ACHN (cell line): ENCODE measurements around the gene SLIT1.
"Not testable (repeated sequence)": the region's sequence is repeated elsewhere in the genome, so short reads cannot be mapped to it uniquely, and the experiment has no call there.

Experiments
- DNase-seq: peaks from one replicate; pipeline ENCODE4 v3.0.0-alpha.2; 2015
- in situ Hi-C: cut with HindIII; loops from 2 replicates; pipeline ENCODE4 v1.10.0; 2017; ENCODE audit warnings: low sequenced_read_pairs, low pct_ligation_motif_present, low pct_unique_long_range_greater_than_20kb

Gene SLIT1

GRCh38 chr10:97043563-97043855 lies 142.2 kb downstream of the SLIT1 start:
- in situ Hi-C loops = no loop called here
- DNase-seq = no peak

GRCh38 chr10:97042716-97043562 lies 142.8 kb downstream of the SLIT1 start:
- in situ Hi-C loops = no loop called here
- DNase-seq = no peak

DNA sequence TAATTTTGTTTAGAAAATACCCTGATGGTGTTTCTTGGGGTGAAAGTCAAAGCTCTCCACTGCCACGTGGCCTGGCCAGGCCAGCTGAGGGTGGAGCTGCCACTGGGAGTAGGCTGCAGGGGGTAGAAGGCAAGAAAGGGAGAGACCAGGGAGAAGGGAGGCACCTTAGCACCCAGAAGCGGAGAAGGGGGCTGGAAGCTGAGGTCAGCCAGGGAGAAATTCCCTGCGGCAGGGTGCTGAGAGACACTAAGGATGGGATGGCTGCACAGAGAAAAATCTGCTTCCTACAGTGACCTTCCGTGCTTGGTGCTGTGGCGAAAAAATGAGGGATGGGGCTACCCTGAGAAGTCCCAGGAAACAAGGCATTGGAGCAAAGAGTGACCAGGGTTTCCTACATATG lies 143.7 kb downstream of the SLIT1 start:
- in situ Hi-C loops = no loop called here
- no peak for DNase-seq

DNA sequence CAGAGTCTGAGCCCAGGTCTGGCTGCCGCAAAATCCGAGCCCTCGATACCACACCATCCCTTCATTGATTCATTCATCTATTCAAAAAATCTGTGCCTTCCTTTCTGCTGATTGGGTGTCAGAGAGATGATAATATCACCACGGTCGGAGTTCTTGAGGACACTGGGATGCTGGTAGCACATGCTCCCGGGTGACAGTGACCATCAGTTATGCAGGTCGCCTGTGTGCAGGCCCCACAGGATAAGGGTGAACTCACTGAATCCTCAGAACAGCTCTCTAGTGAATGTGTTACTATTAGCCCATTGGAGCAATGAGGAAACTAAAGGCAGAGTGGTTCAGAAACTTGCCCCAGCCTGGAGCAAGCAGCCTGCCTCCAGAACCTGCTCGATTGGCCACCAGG lies 145.1 kb downstream of the SLIT1 start:
- in situ Hi-C loops = no loop called here
- DNase-seq = no peak

DNA sequence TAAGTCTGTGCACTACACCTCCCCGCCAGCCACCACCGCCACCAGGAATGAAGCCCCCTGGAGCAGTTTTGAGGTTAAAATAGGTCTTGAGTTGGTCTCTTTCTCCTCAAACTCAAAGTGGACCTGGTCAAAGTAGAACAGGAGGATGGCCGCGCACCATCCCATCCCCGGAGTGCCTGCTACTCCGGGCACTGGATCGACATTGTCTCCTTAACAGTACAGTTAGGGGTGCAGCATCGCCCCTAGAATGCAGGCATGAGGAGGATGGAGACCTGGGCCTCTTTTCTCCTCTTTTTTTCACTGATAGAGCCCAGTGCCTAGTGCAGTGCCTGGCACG lies 145.5 kb downstream of the SLIT1 start:
- DNase-seq = no peak
- in situ Hi-C loops = no loop called here

DNA sequence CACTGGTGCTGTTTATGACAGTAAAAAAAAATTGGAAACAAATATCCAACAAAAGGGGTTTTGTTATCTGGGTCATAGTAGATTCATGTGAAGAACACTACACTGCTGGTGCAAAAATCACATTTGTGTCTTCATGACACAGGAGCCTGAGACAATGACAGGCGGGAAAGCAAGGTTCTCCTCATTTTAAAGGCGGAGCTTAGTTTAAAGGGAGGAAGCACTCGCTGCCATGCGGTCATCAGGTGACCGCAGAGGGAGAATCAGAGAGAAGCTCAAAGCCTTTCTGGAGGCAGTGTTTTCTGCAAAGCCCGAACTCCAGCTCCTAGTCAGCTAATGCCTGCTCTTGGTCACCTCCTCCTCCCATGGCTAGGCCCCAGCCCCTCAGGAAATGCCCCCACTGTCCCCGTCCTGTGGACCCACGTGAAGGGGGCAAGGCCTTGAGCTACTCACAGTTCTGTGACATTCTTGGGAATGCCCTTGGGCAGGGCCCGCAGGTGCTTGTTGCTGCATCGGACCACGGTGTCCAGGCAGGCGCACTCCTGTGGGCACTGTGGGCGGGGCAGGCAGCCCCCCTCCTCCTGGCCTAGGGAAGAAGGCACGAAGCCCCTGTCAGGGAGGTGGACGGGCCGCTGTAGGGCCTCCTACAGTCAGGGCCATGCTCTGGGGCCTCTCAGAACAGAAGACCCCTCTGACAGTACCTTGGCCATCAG lies 146.1 kb downstream of the SLIT1 start:
- in situ Hi-C loops = no loop called here
- DNase-seq = no peak

GRCh38 chr10:97038688-97039087 lies 147.1 kb downstream of the SLIT1 start:
- DNase-seq = no peak
- in situ Hi-C loops = no loop called here

DNA sequence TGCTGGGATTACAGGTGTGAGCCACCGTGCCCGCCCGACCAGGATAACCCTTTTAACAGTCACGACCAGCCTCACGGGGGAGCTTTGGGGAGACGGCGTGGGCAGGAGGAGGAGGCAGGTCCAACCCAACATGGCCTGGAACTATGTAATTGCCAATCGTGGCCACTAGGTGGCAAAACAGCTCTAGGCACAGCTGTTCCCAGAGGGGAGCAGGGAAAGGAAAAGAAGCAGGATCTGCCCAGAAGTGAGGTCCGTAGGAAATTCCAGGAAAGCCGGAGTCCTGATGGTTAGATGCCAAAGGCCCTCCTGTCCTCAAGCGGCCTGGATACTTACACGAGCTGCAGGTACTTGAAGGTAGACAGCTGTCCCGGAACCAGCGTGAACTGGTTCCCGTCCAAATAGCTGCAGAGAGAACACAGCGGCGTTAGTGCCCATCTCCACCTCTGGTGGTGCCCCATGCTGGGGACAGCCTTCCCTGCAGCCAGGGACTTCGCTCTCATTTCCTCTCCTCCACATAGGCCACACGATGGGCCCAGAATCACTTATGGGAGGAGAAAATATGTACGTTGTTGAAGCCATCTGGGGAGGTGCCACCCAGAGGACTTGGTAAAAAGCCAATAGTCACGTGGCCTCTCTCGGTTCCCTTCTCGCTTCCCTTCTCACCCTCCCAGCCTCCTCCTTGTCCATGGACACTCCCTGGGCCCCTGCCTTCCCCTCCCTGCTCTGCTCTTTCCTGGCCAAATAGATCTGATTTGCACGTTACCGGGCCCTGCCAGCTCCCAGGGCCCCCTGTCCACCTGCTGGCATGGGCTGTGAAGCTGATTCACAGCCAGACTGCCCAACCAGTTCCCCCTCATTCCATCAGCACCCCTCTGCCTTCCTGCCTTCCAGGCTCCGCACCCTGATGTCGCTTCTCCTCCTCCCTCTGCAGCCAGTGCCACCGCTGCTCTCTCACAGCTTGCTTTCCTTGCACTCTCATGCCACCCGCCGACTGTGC lies 148.1 kb downstream of the SLIT1 start:
- DNase-seq = peak; percentile 91
- in situ Hi-C loops = no loop called here

GRCh38 chr10:97034958-97035769 lies 150.6 kb downstream of the SLIT1 start:
- in situ Hi-C loops = no loop called here
- DNase-seq = no peak

GRCh38 chr10:97034301-97034700 lies 151.5 kb downstream of the SLIT1 start:
- in situ Hi-C loops = no loop called here
- DNase-seq = no peak

GRCh38 chr10:97033841-97034240 lies 151.9 kb downstream of the SLIT1 start:
- DNase-seq, in situ Hi-C loops: not testable (repeated sequence)

- DNase-seq = no peak
- in situ Hi-C loops = no loop called here
Observed at GRCh38 chr10:97032624-97033023, 153.1 kb downstream of the SLIT1 start.

GRCh38 chr10:97031459-97031858 lies 154.3 kb downstream of the SLIT1 start:
- no peak for DNase-seq
- in situ Hi-C loops = no loop called here

DNA sequence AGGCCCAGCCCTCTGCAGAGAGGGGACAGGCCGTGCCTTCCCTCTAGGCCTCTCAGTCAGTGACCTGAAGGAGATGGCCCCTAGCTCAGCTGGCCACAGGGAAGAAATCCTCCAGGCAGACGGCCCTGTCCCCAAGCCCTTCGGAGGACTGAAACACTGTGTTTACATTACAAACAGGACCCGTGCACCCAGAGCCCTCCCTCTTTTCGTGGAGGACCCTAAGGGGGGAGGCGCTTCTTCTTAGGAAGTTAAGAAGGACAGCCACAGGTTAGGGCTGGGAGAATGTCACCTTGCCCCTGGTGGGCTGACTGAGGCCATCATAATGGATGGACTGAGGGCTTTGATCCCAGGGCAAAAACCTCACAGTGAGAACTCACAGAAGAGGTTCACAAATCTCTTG lies 154.9 kb downstream of the SLIT1 start:
- in situ Hi-C loops = no loop called here

GRCh38 chr10:97029271-97029670 lies 156.5 kb downstream of the SLIT1 start:
- DNase-seq = no peak
- in situ Hi-C loops = no loop called here

More for the DNA sequence above, 154.9 kb downstream of the SLIT1 start:
- no peak for DNase-seq

DNA sequence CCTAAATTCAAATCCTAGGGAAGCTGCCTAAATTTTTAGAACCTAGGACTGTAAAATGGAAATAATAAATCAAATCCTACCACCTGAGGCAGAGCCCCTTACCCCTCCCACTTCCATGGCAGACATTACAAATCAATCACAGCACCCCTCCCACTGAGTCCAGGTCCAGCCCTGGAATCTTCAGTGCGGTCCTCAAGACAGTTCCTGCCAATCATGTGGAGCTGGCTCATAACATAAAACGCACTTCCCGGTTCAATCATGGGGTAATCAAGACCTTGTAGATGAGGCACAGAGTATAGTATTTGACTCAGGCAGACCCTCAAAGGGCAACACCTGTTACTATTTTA lies 157.0 kb downstream of the SLIT1 start:
- no peak for DNase-seq
- in situ Hi-C loops = no loop called here

DNA sequence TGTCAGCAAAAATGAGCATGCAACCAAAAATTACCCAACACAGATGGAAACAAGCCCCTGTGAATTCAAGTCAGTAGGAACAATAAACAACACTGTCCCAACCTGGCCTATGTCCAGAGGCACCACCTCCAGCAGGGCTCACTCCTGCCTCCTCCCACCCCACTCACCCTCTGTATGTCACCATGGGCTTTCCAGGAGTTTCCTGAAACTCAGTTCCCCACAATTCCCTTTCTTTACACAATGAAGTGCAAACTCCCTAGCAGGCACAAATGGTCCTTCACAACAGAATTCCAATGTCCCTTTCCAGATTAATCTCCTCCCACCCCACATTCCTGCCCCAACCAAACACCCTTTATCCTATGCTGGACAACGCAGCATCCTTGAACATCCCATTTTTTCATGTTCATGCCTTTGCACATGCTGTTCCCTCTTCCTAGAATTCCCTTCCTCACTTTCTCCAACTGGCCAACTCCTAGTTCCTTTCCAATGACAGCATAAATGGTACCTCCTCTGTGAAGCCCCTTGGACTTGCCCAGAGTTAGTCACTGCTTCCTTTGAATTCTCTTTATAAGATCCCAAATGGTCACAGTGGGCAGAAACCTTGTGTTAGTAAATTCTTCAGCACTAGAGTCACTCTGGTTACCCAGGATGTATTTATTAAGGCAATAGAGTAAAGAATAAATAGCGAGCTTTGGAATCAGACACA lies 157.5 kb downstream of the SLIT1 start:
- in situ Hi-C loops = no loop called here
- DNase-seq = peak; percentile 9
